HepG2 (cell line): Measurements from ENCODE around the gene SCN8A. TPM values are rescaled to one million over a fixed set of nuclear protein-coding genes. Genes with fewer than 3 reads are reported as not detected.

Source experiments
- ATAC-seq: fragments of 200-7000 bp; cut with Tn5 transposase; 3 replicates; pipeline ENCODE4 v1.9.1; 2020; ENCODE audit warnings: mild to moderate bottlenecking, moderate library complexity
- BruUV-seq: library from RNA; stranded (reverse); fragments of 400-500 nt; replicated peaks from 2 replicates; lab custom pipeline; 2021; lab: Mats Ljungman, UMichigan
- CTCF ChIA-PET: fragments of 300-600 bp; formaldehyde crosslinking; extraction: SDS; loops from one replicate; lab custom pipeline; 2021; ENCODE audit warnings: low total read pairs, inconsistent platforms, low intra/inter-chr PET ratio; lab: Yijun Ruan, JAX
- POLR2A ChIA-PET: fragments of 350-600 bp; sonication (Branson Sonifier 250); formaldehyde crosslinking; loops from one replicate; lab custom pipeline; 2020; ENCODE audit warnings: antibody characterized with exemption, inconsistent platforms; lab: Yijun Ruan, JAX
- DNase-seq: peaks from one replicate; pipeline ENCODE4 v3.0.0-alpha.2; 2015; ENCODE audit warnings: low spot score
- FAIRE-seq: peaks from 3 replicates; lab custom pipeline; 2011; peaks lifted over from hg19 to GRCh38; lab: Jason Lieb, UNC
- H2AFZ ChIP-seq: one replicate; pipeline ENCODE4 v1.6.1; 2011; ENCODE audit warnings: low read length, inconsistent platforms
- H3K27ac ChIP-seq: fragments of 300-600 bp; 3 replicates; pipeline ENCODE4 v1.8.0; 2011; ENCODE audit warnings: mixed run types, mild to moderate bottlenecking, mixed read lengths, low read length, inconsistent platforms; ENCODE audit not compliant: insufficient read depth; ENCODE audit errors: extremely low read length
- H3K27me3 ChIP-seq, 2 experiments: fragments of 200-600 bp in 1 of 2; 2 replicates in 1 of 2; 3 replicates in 1 of 2; pipeline versions ENCODE4 v1.6.0 to v1.8.0; 2011; ENCODE audit warnings: low read length in 2 of 2, mild to moderate bottlenecking in 2 of 2, moderate library complexity in 2 of 2, inconsistent platforms in 1 of 2; ENCODE audit not compliant: insufficient read depth in 2 of 2, control insufficient read depth in 1 of 2
- H3K36me3 ChIP-seq, 2 experiments: fragments of 200-600 bp in 1 of 2; replicated peaks in 1 of 2; 2 replicates in 1 of 2; 3 replicates in 1 of 2; pipeline versions ENCODE4 v1.5.1 to v1.8.0; 2011; ENCODE audit warnings: low read length in 2 of 2, inconsistent platforms in 1 of 2; ENCODE audit not compliant: insufficient read depth in 2 of 2, control insufficient read depth in 1 of 2
- H3K4me1 ChIP-seq: 2 replicates; pipeline ENCODE4 v1.5.1; 2012; ENCODE audit warnings: low read length, inconsistent platforms; ENCODE audit not compliant: insufficient read depth
- H3K4me2 ChIP-seq: 2 replicates; pipeline ENCODE4 v1.6.0; 2011; ENCODE audit warnings: low read depth, low read length, inconsistent platforms
- H3K4me3 ChIP-seq, 3 experiments: fragments of 200-600 bp in 1 of 3; sonication (generic), shearing (Covaris generic) in 1 of 3; replicated peaks in 1 of 3; 2 replicates each; pipeline ENCODE4 v1.5.1; 2011 to 2016; ENCODE audit warnings: low read length in 3 of 3, inconsistent platforms in 2 of 3, low read depth in 2 of 3, mild to moderate bottlenecking in 2 of 3, control low read depth in 1 of 3, mixed read lengths in 1 of 3; ENCODE audit not compliant: insufficient read depth in 1 of 3
- H3K79me2 ChIP-seq: one replicate; pipeline ENCODE4 v1.6.1; 2011; ENCODE audit warnings: low read length, inconsistent platforms; ENCODE audit not compliant: insufficient read depth
- H3K9ac ChIP-seq: 2 replicates; pipeline ENCODE4 v1.6.0; 2011; ENCODE audit warnings: mild to moderate bottlenecking, low read depth, low read length, inconsistent platforms; ENCODE audit not compliant: insufficient read depth
- H3K9me3 ChIP-seq: 2 replicates; pipeline ENCODE4 v1.5.1; 2012; ENCODE audit warnings: mild to moderate bottlenecking, low read length
- H4K20me1 ChIP-seq: 2 replicates; pipeline ENCODE4 v1.6.0; 2011; ENCODE audit warnings: inconsistent platforms, mild to moderate bottlenecking, low read length, moderate library complexity; ENCODE audit not compliant: insufficient read depth
- CENPBD1 ChIP-seq: sonication (generic); formaldehyde crosslinking; IDR thresholded peaks from 2 replicates; pipeline ENCODE4 v1.8.0; 2022; ENCODE audit warnings: missing genetic modification reagents, low read depth, mild to moderate bottlenecking, borderline replicate concordance
- CREB1 ChIP-seq, 2 experiments: fragments of 450-650 bp in 1 of 2; IDR thresholded peaks; 2 replicates each; pipeline ENCODE4 v1.6.1; 2016 to 2017; ENCODE audit warnings: control low read depth in 1 of 2, mild to moderate bottlenecking in 1 of 2, missing compliant biosample characterization in 1 of 2, missing genetic modification characterization in 1 of 2
- CREM ChIP-seq, 2 experiments: sonication (generic) in 1 of 2; formaldehyde crosslinking in 1 of 2; IDR thresholded peaks; 2 replicates each; pipeline versions ENCODE4 v1.4.0 to v1.6.1; 2016 to 2020; ENCODE audit warnings: antibody characterized with exemption in 1 of 2, mild to moderate bottlenecking in 1 of 2, missing genetic modification reagents in 1 of 2
- CTCF ChIP-seq: sonication (generic); formaldehyde crosslinking; IDR thresholded peaks from 2 replicates; pipeline ENCODE4 v1.5.0; 2020; ENCODE audit warnings: mild to moderate bottlenecking, missing genetic modification reagents, moderate library complexity
- FOSL2 ChIP-seq: sonication (generic); formaldehyde crosslinking; IDR thresholded peaks from 2 replicates; pipeline ENCODE4 v1.4.0; 2020; ENCODE audit warnings: missing genetic modification reagents
- IRF1 ChIP-seq: sonication (generic); formaldehyde crosslinking; IDR thresholded peaks from 2 replicates; pipeline ENCODE4 v1.4.0; 2020; ENCODE audit warnings: low read depth, mild to moderate bottlenecking, missing genetic modification reagents
- RAD21 ChIP-seq: fragments of 450-650 bp; formaldehyde crosslinking; IDR thresholded peaks from 2 replicates; pipeline ENCODE4 v1.5.0; 2020; ENCODE audit warnings: mild to moderate bottlenecking
- SMC3 ChIP-seq: IDR thresholded peaks from 2 replicates; pipeline ENCODE4 v1.6.1; 2011; ENCODE audit warnings: low read length, improper control_type of control experiment
- STAG1 ChIP-seq: sonication (generic); formaldehyde crosslinking; IDR thresholded peaks from 2 replicates; pipeline ENCODE4 v1.4.0; 2020; ENCODE audit warnings: missing genetic modification reagents
- ZBTB49 ChIP-seq: sonication (generic); formaldehyde crosslinking; IDR thresholded peaks from 2 replicates; pipeline ENCODE4 v1.4.0; 2020; ENCODE audit warnings: missing genetic modification reagents, borderline replicate concordance
- WGBS: methylation state at CpG from one replicate; pipeline ENCODE4 v1.1.6; 2017; ENCODE audit warnings: low lambda C conversion rate; 5-methylcytosine and 5-hydroxymethylcytosine counted together
- in situ Hi-C: cut with HindIII; loops from 2 replicates; pipeline ENCODE4 v1.10.0; 2017; ENCODE audit warnings: low pct_unique_long_range_greater_than_20kb; ENCODE audit not compliant: extremely low pct_ligation_motif_present
- intact Hi-C: fragments of 100-400 bp; cut with micrococcal nuclease; formaldehyde crosslinking; loops from one replicate; pipeline ENCODE4 v1.10.0; 2022; ENCODE audit not compliant: unreplicated experiment
- polyA plus RNA-seq, 8 experiments: library from polyadenylated mRNA; depleted of rRNA in 3 of 8; stranded (reverse) in 7 of 8; unstranded in 1 of 8; fragments of >200 nt; fragmentation: Illumina TruSeq in 4 of 8; extraction: Trizol in 4 of 8; gene quantifications; 2 replicates each; pipeline versions ENCODE4 v1.2.1 to v1.2.3, GENCODE V29; 2011 to 2016; ENCODE audit warnings: low read depth in 4 of 8, missing spikeins in 1 of 8, mixed read lengths in 1 of 8; ENCODE audit not compliant: insufficient read depth in 1 of 8
- total RNA-seq, 5 experiments: library from RNA; depleted of rRNA; stranded (reverse); fragments of >200 nt; fragmentation: Illumina TruSeq; extraction: Trizol; gene quantifications; 2 replicates each; pipeline ENCODE4 v1.2.3, GENCODE V29; 2016; ENCODE audit warnings: low read depth in 1 of 5

SCN8A gene
- total and polyA plus RNA-seq, 2 of the 13 experiments (the other 11 are each of a cell fraction or from before 2014, with no cell fraction given), result 0.57 to 1.4 TPM

GRCh38 chr12:51678086-51678724, 87.2 kb downstream of the SCN8A start:
- ATAC-seq, result peak; percentile 89
- H2AFZ ChIP-seq, result no peak overlapping the region
- no peak overlapping the region for H3K27ac ChIP-seq
- FAIRE-seq, result peak; percentile 71
- no peaks in the 10 kb centered on the region for H3K36me3 ChIP-seq
- H3K4me2 ChIP-seq, result no peak overlapping the region
- no peaks in the 10 kb centered on the region for H3K79me2 ChIP-seq
- H3K4me3 ChIP-seq, result no peak overlapping the region
- POLR2A ChIA-PET, result no interaction called here
- peak; percentile 78 for TF ChIP-seq STAG1 (CRISPR knock-in tag)
- TF ChIP-seq CENPBD1 (CRISPR knock-in tag), result no peak
- TF ChIP-seq CTCF (CRISPR knock-in tag), result peak; percentile 80
- TF ChIP-seq IRF1 (CRISPR knock-in tag), result no peak
- no peak for TF ChIP-seq CREB1 (IDR thresholded peaks at IDR 0.05)
- 0 out of 2 replicates have a peak, but pooled peaks have one; percentile 24 for TF ChIP-seq CREB1 (CRISPR knock-in tag; IDR thresholded peaks at IDR 0.05)
- no peak for TF ChIP-seq ZBTB49
- TF ChIP-seq SMC3, result peak; percentile 93
- TF ChIP-seq CREM (IDR thresholded peaks at IDR 0.05), result 0 out of 2 replicates have a peak, but pooled peaks have one; percentile 25
- TF ChIP-seq CREM (CRISPR knock-in tag; IDR thresholded peaks at IDR 0.05), result no peak
- TF ChIP-seq RAD21 (CRISPR knock-in tag), result peak; percentile 63
- 0 out of 2 replicates have a peak, but pooled peaks have one; percentile 13 for TF ChIP-seq FOSL2 (CRISPR knock-in tag)
- intact Hi-C loops (loop anchor here (1.0 kb wide), 1 partner anchor 257 kb away; no protein-coding TSS in a partner anchor), in situ Hi-C loops (no loop called here)
- no peaks in the 10 kb centered on the region for H3K4me1 ChIP-seq
- no peak overlapping the region for H3K9ac ChIP-seq
- DNase-seq, result peak; percentile 50
- CTCF ChIA-PET, result interaction anchor here (0.7 to 1.4 kb wide), 4 partner anchors 89 to 257 kb away, joined by 3 to 9 read pairs (median 4); no protein-coding TSS in a partner anchor
- 26% methylated on average over 5 of the region's 5 CpGs for WGBS
- no TSS peak for BruUV-seq
- no peaks in the 10 kb centered on the region for H4K20me1 ChIP-seq
- H3K27me3 ChIP-seq, result no peaks in the 10 kb centered on the region
- no peaks in the 10 kb centered on the region for H3K9me3 ChIP-seq
